ENCODE results near the gene GPR39. TPM values are rescaled to one million over a fixed set of nuclear protein-coding genes. Genes with fewer than 3 reads are reported as not detected.

The GPR39 gene
- total and polyA plus RNA-seq, 9 donors = 0.08 to 2.0 (median 0.42) TPM; not detected in 2

DNA sequence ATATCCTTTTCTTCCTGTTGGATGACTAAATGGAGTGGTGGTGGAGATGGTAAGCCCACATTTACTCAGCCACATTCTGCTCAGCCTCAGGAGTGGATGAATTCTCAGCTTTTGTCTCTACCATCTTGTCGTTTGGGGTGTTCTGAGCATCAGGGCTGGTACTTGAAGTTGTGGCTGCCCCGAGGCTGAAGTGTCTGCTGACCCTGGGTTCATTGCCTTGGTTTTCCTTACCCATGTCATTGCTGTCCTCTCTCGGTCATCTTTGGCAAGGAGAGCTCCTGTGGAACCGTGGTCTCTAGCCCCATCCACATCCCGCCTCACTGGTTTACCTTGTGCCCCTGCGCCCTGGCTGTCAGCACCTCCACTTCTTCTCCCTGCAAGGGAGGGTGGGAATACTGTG is 71.9 kb downstream of the GPR39 start:
- Histone ChIP-seq H3K4me1 (ENCODE audit: insufficient read depth) (no peaks in the 10 kb centered on the region), H3K27ac (no peak overlapping the region), H3K9me3 (no peaks in the 10 kb centered on the region), H3K27me3 (no peaks in the 10 kb centered on the region), H3K4me3 (no peak overlapping the region), H3K36me3 (no peaks in the 10 kb centered on the region)
- DNase-seq = no peak
- 80 to 87% (median 86%) methylated on average over 6 of the region's 6 CpGs for WGBS, 3 donors
- intact Hi-C loops (cut with DNase I) = no loop called here
- TF ChIP-seq, protein P1, sequence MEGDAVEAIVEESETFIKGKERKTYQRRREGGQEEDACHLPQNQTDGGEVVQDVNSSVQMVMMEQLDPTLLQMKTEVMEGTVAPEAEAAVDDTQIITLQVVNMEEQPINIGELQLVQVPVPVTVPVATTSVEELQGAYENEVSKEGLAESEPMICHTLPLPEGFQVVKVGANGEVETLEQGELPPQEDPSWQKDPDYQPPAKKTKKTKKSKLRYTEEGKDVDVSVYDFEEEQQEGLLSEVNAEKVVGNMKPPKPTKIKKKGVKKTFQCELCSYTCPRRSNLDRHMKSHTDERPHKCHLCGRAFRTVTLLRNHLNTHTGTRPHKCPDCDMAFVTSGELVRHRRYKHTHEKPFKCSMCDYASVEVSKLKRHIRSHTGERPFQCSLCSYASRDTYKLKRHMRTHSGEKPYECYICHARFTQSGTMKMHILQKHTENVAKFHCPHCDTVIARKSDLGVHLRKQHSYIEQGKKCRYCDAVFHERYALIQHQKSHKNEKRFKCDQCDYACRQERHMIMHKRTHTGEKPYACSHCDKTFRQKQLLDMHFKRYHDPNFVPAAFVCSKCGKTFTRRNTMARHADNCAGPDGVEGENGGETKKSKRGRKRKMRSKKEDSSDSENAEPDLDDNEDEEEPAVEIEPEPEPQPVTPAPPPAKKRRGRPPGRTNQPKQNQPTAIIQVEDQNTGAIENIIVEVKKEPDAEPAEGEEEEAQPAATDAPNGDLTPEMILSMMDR (IDR thresholded peaks at IDR 0.05) = no peak
- no peak for TF ChIP-seq POLR2A (IDR thresholded peaks at IDR 0.05)
- TF ChIP-seq EP300 (IDR thresholded peaks at IDR 0.05) = no peak

DNA sequence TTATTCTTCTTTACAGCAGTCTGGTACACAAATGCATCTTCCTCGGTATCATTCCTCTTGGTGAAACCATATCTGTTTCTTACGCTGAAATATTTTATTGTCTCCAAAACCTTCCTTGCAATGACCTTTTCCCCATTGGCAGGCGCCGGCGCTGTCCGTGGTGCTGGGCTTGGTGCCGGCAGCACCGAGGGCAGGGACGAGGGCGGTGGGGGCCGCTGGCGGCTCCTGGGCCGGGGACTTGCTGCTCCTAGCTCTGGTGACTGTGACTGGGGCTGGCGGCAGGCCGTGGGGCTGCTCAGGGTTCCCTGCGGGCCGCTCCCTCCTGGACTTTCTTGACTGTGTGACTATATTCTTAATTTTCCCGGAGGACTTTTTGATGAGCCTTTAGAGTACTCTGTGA is 72.5 kb downstream of the GPR39 start:
- Histone ChIP-seq H3K36me3 (no peaks in the 10 kb centered on the region), H3K4me3 (no peak overlapping the region), H3K27me3 (no peaks in the 10 kb centered on the region), H3K9me3 (no peaks in the 10 kb centered on the region), H3K4me1 (ENCODE audit: insufficient read depth) (no peaks in the 10 kb centered on the region), H3K27ac (no peak overlapping the region)
- intact Hi-C loops (cut with DNase I) = no loop called here
- 9 to 13% (median 12%) methylated on average over 18 of the region's 18 CpGs for WGBS, 3 donors
- no peak for DNase-seq
- TF ChIP-seq, protein P1 (IDR thresholded peaks at IDR 0.05) = no peak
- TF ChIP-seq EP300 (IDR thresholded peaks at IDR 0.05) = no peak
- TF ChIP-seq POLR2A (IDR thresholded peaks at IDR 0.05) = no peak

DNA sequence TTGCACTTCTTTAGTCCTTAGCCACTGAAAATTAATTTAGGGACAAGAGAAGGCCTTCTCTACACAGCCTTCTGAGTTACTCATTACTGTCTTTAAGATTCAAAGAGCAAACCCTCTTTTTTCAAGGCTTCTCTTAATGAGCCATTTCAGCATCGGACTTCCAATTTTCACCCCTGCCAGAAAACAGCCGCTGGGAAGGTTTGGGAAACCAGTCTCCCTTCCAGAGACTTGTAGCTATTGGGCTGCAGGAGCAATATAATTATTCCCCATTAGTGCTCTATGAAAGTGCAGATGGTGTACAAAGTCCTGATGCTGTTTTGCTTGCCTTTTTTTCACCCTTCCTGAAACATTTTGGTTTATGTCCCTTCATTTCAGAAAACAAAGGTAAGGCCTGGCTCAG is 79.3 kb downstream of the GPR39 start:
- H3K9me3 ChIP-seq = no peaks in the 10 kb centered on the region
- H3K27ac ChIP-seq = no peak overlapping the region
- H3K4me3 ChIP-seq = no peak overlapping the region
- WGBS, 3 donors = 77 to 93% (median 85%) methylated on average over 2 of the region's 2 CpGs
- TF ChIP-seq EP300 (IDR thresholded peaks at IDR 0.05) (no peak), POLR2A (IDR thresholded peaks at IDR 0.05) (no peak)
- TF ChIP-seq, protein P1 (IDR thresholded peaks at IDR 0.05) = no peak
- H3K27me3 ChIP-seq = no peaks in the 10 kb centered on the region
- no peaks in the 10 kb centered on the region for H3K4me1 ChIP-seq (ENCODE audit: insufficient read depth)
- H3K36me3 ChIP-seq = no peaks in the 10 kb centered on the region
- DNase-seq = no peak
- intact Hi-C loops (cut with DNase I) = no loop called here

DNA sequence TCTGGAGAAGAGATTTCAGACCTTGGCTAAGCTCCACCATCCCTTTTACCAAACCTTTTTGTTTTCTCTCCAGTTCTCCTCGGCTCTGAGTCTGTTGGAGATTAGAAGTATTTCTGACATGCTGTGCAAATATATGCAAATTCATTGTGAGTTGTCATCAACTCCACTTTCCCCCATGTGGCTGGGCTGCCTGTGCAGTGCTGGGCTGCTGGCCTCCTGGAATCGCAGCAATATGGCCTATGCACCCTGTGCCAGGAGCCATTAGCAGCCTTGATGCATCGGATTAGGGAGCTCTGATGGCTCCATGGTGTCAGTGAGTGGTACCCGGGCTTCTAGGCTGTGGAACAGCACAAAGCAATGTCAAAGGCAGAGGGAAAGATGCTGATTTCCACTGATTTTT is 80.0 kb downstream of the GPR39 start:
- Histone ChIP-seq H3K36me3 (no peaks in the 10 kb centered on the region), H3K27ac (no peak overlapping the region), H3K9me3 (no peaks in the 10 kb centered on the region), H3K27me3 (no peaks in the 10 kb centered on the region), H3K4me1 (ENCODE audit: insufficient read depth) (no peaks in the 10 kb centered on the region), H3K4me3 (no peak overlapping the region)
- TF ChIP-seq, protein P1 (IDR thresholded peaks at IDR 0.05) = no peak
- DNase-seq = no peak
- intact Hi-C loops (cut with DNase I) = no loop called here
- 69 to 73% (median 70%) methylated on average over 4 of the region's 4 CpGs for WGBS, 3 donors

DNA sequence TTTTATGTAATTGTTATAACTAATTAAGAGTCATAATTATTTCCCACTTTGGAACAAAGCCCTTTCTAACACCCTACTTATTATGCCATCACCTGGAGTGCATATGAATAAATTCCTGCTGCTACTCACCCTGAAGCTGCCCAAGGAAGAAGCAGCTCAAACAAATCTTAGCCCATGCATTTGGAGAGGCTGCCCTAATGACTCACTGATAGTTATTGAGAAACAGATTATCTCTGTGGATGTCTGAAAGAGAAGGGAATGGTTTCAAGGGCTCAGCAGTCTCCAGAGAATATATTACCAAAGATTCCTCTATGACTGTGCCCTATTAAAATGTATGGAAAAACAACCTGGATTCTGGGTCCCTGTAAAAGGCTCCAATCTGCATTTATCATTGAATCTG is 81.0 kb downstream of the GPR39 start:
- Histone ChIP-seq H3K27ac (no peak overlapping the region), H3K4me1 (ENCODE audit: insufficient read depth) (no peaks in the 10 kb centered on the region), H3K9me3 (no peaks in the 10 kb centered on the region), H3K36me3 (no peaks in the 10 kb centered on the region), H3K4me3 (no peak overlapping the region), H3K27me3 (no peaks in the 10 kb centered on the region)
- no peak for DNase-seq
- no peak for TF ChIP-seq POLR2A (IDR thresholded peaks at IDR 0.05)
- no peak for TF ChIP-seq EP300 (IDR thresholded peaks at IDR 0.05)
- TF ChIP-seq, protein P1 (IDR thresholded peaks at IDR 0.05) = no peak
- intact Hi-C loops (cut with DNase I) = no loop called here
